Measurements from ENCODE around the gene ZNF569. TPM values are rescaled to one million over a fixed set of nuclear protein-coding genes. Genes with fewer than 3 reads are reported as not detected.

The ZNF569 gene
- total RNA-seq: 1 to 10 TPM; 4.8 to 5.3 (median 5.1) TPM

DNA sequence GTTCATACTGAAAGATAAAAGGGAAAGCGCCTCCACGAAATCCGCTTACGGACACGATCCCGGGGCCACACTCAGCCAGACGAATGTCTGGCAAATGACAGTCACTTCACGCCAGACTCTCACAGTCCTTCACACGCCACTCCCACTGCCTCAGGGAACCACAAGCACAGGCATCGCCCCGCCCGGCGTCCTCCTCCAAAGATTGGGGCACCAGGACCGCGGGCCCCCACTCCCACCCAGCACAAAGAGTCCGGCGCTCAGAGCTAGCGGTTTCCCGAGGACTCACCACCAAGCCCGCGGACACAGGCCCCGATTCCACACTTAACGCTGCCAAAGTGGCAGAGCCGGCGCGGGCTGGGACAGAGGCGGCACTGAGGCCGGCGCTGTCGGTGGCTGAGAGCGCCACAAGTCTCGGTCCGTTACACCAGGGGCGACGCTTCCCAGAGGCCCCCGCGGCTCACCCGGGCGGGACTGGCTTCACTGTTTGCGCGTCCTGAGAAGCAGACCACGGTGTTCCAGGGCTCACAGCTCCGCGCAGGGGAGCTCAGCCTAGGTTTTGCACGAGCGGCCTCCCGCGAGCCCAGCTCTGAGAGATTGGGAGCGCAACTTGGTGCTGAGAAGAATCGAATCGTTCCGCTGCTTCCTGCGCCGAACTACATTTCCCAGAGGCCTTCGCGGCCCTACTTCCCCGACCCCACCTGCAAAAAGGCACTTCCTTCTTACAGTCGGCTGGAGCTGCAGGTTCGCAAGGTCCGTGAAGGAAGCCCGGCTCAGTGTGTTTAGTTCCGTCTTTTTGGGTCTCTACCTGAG, at the start of gene ZNF569:
ZNF569 (minus strand) TSS at position 647 of the 810 bp plus-strand sequence. CDS start 22,523 bp downstream, outside the sequence.
- ATAC-seq (peak; percentile 74 to 77), DNase-seq (peak; percentile 79)
- peaks cover 39% of the 10 kb centered on the region for H3K4me1 Mint-ChIP-seq (ENCODE audit: low read depth)
- no peaks in the 10 kb centered on the region for H3K27me3 Mint-ChIP-seq (ENCODE audit: low read depth)
- peak within 1 kb of the TSS; percentile 98 for H3K4me3 Mint-ChIP-seq
- peaks cover 11% of the 10 kb centered on the region for H3K9me3 Mint-ChIP-seq
- H3K36me3 Mint-ChIP-seq (ENCODE audit: insufficient read depth): peaks cover 21% of the 10 kb centered on the region

DNA sequence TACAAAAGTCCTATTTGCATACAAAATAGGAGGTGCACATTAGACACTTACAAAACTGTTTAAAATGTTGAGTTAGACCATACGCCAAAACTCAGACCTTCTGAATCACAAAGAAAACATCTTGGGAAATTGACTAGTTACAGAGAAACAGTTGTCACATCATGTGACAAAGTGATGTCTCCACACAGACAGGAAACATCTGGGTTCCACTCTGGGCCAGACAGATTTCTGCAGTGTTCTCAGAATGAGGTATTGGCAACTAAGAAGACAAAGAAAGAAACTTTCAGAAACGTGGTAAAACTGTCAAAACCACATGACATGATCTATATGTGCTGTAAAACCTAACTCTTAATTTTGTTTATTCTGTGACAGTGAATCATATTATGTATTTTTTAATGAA, 46.2 kb upstream of the ZNF569 start:
- Mint-ChIP-seq H3K27me3 (ENCODE audit: low read depth) (no peaks in the 10 kb centered on the region), H3K9me3 (peaks cover 31% of the 10 kb centered on the region), H3K36me3 (ENCODE audit: insufficient read depth) (peaks cover 53% of the 10 kb centered on the region), H3K4me1 (ENCODE audit: low read depth) (no peaks in the 10 kb centered on the region), H3K4me3 (no peak overlapping the region)
- ATAC-seq (no peak), DNase-seq (no peak)

DNA sequence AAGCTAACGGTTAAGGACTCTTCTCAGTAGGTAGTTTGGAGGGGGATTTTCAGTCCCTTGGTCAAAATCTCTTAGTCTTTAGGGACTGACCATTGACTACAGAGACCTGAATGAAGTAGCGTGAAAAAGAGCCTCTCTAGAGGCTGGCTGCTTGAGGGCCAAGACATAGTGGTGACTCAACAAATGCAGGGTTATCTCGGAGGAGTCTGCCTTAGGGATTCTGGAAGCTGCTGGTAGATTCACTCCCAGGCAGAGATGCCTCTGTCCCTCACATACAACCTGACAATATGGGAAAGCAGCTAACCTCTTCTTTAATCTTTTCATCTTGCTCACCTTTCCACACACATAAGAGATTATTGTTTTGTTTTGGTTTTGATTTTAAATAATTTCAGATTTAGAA, 44.6 kb upstream of the ZNF569 start:
- H3K4me1 Mint-ChIP-seq (ENCODE audit: low read depth): no peaks in the 10 kb centered on the region
- DNase-seq (no peak), ATAC-seq (no peak)
- no peak overlapping the region for H3K4me3 Mint-ChIP-seq
- peaks cover 31% of the 10 kb centered on the region for H3K9me3 Mint-ChIP-seq
- no peaks in the 10 kb centered on the region for H3K27me3 Mint-ChIP-seq (ENCODE audit: low read depth)
- peaks cover 49% of the 10 kb centered on the region for H3K36me3 Mint-ChIP-seq (ENCODE audit: insufficient read depth)

DNA sequence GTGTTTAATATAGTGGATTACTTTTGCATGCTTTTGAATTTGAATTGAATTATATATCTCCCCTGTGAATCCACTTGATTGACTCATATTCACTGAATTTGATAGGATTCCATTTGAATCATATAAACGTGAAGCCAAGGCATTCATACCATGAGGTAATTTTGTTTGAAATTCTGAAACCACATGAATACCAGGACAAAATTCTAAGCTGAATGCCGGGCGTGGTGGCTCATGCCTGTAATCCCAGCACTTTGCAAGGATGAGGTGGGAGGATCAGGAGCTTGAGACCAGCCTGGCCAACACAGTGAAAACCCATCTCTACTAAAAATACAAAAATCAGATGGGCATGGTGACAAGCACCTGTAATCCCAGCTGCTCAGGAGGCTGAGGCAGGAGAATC, 43.9 kb upstream of the ZNF569 start:
- Mint-ChIP-seq H3K36me3 (ENCODE audit: insufficient read depth) (peaks cover 47% of the 10 kb centered on the region), H3K9me3 (peaks cover 31% of the 10 kb centered on the region), H3K4me1 (ENCODE audit: low read depth) (no peaks in the 10 kb centered on the region), H3K4me3 (no peak overlapping the region), H3K27me3 (ENCODE audit: low read depth) (no peaks in the 10 kb centered on the region)
- DNase-seq (no peak), ATAC-seq (no peak)

DNA sequence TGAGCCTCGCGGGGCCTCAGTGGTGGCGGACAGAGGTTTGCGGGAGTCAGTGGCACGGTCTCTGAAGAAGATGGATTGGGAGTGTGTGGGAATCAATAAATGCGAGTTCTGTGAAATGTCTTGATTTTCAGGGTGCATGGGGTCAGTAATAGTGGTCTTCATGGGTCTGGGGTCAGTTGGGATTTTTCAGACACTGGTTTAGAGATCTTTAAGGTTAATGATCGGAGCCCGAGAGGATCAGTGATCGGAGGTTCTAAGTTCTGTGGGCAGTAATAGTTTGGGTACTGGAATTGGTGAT, 39.9 kb upstream of the ZNF569 start:
- H3K27me3 Mint-ChIP-seq (ENCODE audit: low read depth): no peaks in the 10 kb centered on the region
- H3K4me3 Mint-ChIP-seq: no peak overlapping the region
- H3K36me3 Mint-ChIP-seq (ENCODE audit: insufficient read depth): peaks cover 34% of the 10 kb centered on the region
- peaks cover 24% of the 10 kb centered on the region for H3K9me3 Mint-ChIP-seq
- no peak for ATAC-seq
- no peaks in the 10 kb centered on the region for H3K4me1 Mint-ChIP-seq (ENCODE audit: low read depth)
- DNase-seq: no peak

DNA sequence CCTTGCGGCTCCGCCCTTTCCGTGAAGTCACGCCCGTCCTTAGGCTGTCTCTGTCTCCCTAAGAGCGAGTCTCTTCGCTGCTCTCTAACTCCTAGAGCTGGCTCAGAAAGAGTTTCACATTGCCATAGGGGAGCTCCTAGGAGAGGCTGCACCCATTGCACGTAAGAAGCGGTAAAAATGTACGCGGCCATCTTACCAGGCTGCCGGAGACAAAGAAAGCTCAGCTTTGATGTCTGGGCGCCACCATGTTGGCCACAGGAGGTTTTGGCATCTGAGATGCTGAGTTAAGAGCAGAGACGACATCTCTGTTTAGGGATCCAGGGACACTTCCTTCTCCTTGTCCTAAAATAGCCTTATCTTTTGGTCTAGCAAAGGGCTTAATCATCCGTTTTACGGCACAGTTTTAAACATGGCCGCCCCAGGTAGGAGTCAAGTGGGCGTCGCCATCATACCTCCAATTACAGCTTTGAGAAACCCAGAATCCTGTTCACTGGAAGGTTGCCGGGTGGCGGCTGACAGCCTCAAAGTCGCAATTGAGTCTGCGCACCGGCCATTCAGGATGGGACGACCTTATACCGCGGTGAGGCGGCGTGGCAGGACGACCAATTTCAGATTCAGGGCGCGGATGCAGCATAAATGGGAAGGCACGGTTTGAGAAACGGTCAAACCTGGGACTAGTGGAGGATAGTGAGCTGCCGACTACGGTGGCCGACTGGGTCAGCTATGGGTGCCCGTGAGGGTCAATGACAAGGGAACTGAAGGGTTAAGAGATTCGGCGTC, 39.3 kb upstream of the ZNF569 start, which contains the start of gene ZNF793:
ZNF793 (plus strand) TSS at position 553 of the 780 bp plus-strand sequence. CDS start 16,501 bp downstream, outside the sequence.
- Mint-ChIP-seq H3K9me3 (peaks cover 25% of the 10 kb centered on the region), H3K4me3 (no peak within 1 kb of the TSS), H3K4me1 (ENCODE audit: low read depth) (no peaks in the 10 kb centered on the region), H3K27me3 (ENCODE audit: low read depth) (no peaks in the 10 kb centered on the region), H3K36me3 (ENCODE audit: insufficient read depth) (peaks cover 35% of the 10 kb centered on the region)
- DNase-seq: peak; percentile 73
- peak; percentile 89 to 94 for ATAC-seq

DNA sequence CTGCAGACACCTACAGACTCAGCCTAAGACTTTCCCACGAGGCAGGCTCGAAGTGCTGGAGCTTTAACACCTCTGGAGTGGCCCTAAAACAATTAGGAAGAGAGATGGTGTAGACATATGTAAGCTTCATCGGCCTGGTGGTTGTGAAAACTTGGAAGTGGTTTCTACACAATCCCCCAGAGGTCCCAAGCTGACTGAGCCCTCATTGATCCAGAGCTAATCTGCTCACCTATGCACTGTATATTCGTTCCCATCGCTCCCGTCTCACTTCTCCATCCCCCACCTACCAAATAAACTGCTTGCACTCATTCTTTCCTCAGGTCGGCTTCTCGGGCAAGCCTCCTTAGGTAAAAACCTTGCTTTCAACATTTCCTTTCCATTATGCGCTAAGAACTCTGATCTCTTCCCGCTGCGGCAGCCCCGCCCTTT, 38.7 kb upstream of the ZNF569 start:
- Mint-ChIP-seq H3K9me3 (peaks cover 25% of the 10 kb centered on the region), H3K4me1 (ENCODE audit: low read depth) (no peaks in the 10 kb centered on the region), H3K36me3 (ENCODE audit: insufficient read depth) (peaks cover 31% of the 10 kb centered on the region), H3K4me3 (no peak overlapping the region), H3K27me3 (ENCODE audit: low read depth) (no peaks in the 10 kb centered on the region)
- ATAC-seq: peak; percentile 5 to 9
- peak; percentile 71 for DNase-seq

DNA sequence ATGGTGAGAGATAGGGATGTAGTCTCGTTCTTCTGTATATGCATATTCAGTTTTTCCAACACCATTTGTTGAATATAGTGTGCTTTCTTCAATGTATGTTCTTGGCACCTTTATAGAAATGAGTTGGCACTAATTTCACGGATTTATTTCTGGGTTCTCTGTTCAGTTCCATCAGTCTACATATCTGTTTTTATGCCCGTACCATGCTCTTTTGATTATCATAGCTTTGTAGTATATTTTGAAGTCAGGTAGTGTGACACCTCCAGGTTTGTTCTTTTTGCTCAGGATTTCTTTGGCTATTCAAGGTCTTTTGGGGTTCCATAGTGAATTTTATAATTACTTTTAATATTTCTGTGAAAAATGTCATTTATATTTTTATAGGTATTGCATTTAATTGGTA, 25.0 kb upstream of the ZNF569 start:
- H3K36me3 Mint-ChIP-seq (ENCODE audit: insufficient read depth): peaks cover 15% of the 10 kb centered on the region
- no peak overlapping the region for H3K4me3 Mint-ChIP-seq
- H3K9me3 Mint-ChIP-seq: peaks cover 44% of the 10 kb centered on the region
- H3K27me3 Mint-ChIP-seq (ENCODE audit: low read depth): no peaks in the 10 kb centered on the region
- DNase-seq: no peak
- no peaks in the 10 kb centered on the region for H3K4me1 Mint-ChIP-seq (ENCODE audit: low read depth)
- no peak for ATAC-seq

DNA sequence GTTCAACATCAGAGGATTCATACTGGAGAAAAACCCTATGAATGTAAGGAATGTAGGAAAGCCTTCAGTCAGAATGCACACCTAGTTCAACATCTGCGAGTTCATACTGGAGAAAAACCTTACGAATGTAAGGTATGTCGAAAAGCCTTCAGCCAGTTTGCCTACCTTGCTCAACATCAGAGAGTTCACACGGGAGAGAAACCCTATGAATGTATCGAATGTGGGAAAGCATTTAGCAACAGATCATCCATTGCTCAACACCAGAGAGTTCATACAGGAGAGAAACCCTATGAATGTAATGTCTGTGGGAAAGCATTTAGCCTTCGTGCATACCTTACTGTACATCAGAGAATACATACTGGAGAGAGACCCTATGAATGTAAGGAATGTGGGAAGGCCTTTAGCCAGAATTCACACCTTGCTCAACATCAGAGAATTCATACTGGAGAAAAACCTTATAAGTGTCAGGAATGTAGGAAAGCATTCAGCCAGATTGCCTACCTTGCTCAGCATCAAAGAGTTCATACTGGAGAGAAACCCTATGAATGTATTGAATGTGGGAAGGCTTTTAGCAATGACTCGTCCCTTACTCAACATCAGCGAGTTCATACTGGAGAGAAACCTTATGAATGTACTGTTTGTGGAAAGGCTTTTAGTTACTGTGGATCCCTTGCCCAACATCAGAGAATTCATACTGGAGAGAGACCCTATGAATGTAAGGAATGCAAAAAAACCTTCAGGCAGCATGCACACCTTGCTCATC, 17.3 kb upstream of the ZNF569 start:
- DNase-seq: no peak
- Mint-ChIP-seq H3K9me3 (peaks cover 64% of the 10 kb centered on the region), H3K4me3 (no peak overlapping the region), H3K27me3 (ENCODE audit: low read depth) (no peaks in the 10 kb centered on the region), H3K36me3 (ENCODE audit: insufficient read depth) (peaks cover 58% of the 10 kb centered on the region), H3K4me1 (ENCODE audit: low read depth) (no peaks in the 10 kb centered on the region)
- no peak for ATAC-seq

DNA sequence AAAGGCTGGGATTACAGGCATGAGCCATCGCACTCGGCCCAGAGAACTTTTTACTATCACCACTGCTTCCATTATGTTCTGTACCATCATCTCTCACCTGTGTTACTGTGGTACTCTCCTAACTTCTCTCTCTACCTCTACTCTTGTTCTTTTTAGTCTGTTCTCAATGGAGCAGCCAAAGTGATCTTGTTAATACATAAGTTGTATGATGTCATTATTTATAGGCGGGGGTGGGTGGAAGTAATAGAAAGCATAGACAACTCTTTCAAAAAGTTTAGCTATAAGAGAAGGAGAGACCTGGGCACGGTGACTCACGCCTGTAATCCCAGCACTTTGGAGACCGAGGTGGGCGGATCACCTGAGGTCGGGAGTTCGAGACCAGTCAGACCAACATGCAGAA, 4.9 kb upstream of the ZNF569 start:
- no peaks in the 10 kb centered on the region for H3K27me3 Mint-ChIP-seq (ENCODE audit: low read depth)
- peaks cover 23% of the 10 kb centered on the region for H3K9me3 Mint-ChIP-seq
- peaks cover 26% of the 10 kb centered on the region for H3K36me3 Mint-ChIP-seq (ENCODE audit: insufficient read depth)
- ATAC-seq (no peak), DNase-seq (no peak)
- H3K4me3 Mint-ChIP-seq: no peak overlapping the region
- peaks cover 25% of the 10 kb centered on the region for H3K4me1 Mint-ChIP-seq (ENCODE audit: low read depth)

DNA sequence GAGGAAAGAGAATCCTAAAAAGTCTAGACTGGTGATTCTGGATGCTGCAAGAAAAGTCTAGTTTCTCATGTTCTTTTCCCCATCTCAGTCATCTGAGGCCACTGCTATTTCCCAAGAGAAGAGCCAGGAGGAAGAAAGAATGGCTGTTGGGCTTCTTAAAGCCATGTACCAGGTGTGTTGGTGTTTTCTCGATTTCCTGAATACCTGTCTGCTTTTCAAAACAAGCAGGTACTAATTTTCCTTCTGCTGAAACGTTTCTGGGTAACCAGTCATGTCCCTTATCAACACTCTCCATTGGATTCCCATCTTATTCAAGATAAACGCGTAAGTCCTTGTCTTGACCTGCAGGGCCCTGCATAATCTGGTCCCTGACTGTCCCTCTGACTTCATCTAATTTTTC, 3.0 kb upstream of the ZNF569 start:
- no peak for DNase-seq
- no peak for ATAC-seq
- H3K27me3 Mint-ChIP-seq (ENCODE audit: low read depth): no peaks in the 10 kb centered on the region

DNA sequence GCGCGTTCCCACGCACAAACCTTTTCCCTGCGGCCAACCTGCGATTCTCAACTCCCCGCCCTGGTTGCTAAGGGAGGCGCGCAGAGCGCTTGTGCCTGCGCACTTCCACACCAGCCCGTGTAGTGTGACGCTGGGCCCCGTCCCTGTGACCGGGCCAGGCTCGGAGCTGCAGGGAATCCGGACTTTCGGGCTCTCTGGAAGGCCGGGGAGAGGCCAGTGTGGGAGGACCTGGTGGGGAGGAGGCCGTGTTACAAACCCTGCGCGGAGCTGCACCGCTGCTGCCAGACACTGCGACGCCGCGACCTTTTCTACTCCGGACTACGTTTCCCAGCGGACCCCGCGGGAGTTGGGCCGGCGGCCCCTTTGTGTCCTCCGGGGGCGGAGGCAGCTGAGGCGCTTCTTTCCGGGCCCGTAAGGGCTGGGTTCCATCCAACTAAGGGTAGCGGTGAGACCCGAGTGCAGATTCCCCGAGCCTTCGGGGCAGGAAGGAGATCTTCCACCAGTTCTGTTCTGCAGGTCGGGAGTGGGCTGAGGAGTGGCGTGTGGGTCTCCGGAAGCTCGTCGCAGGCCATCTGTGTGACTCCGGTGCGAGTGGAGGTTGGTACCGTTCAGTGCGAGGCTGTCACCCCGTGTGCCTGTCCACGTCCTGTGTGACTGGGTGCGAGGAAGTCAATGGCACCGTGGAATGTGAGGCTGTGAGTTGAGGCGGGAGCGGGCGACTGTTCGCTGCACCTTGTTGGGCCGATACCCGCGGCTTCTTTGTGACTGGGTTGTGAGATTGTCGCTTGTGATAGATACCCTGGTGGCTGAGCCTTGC, 1.9 kb upstream of the ZNF569 start, which contains the start of gene ZNF570:
ZNF570 (plus strand) TSS at position 396 of the 817 bp plus-strand sequence. CDS start 999 bp downstream, outside the sequence.
- Mint-ChIP-seq H3K4me3 (peak within 1 kb of the TSS; percentile 94), H3K27me3 (ENCODE audit: low read depth) (no peaks in the 10 kb centered on the region), H3K4me1 (ENCODE audit: low read depth) (peaks cover 39% of the 10 kb centered on the region), H3K9me3 (peaks cover 11% of the 10 kb centered on the region), H3K36me3 (ENCODE audit: insufficient read depth) (peaks cover 21% of the 10 kb centered on the region)
- peak; percentile 75 for ATAC-seq
- DNase-seq: peak; percentile 81

More for the DNA sequence above, 3.0 kb upstream of the ZNF569 start:
- H3K4me1 Mint-ChIP-seq (ENCODE audit: low read depth): peaks cover 35% of the 10 kb centered on the region
- H3K4me3 Mint-ChIP-seq: peak overlapping the region; percentile 94
- H3K9me3 Mint-ChIP-seq: peaks cover 5% of the 10 kb centered on the region
- peaks cover 12% of the 10 kb centered on the region for H3K36me3 Mint-ChIP-seq (ENCODE audit: insufficient read depth)

DNA sequence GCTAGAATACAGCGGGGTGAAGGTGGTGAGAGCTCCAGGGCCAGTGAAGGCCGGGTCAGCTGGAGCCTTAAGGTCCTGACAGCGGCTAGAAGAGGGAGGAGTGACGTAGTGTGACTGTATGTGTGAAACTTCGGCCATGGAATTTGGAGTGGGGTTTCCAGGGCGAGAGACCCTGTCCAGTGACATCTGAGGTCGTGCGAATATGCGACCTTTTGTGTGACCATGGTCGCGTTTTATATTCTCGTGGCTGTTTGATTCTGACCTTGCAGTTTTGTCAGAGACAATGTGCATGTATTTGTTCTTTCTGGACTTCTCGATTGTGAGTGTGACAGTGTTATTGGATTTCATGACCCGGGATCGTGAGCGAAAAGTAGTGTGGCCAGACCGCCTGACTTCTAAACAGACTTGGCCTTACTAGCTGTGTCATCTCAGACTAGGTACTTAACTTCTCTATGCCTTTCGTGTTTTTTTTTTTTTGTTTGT, 405 bp upstream of the ZNF569 start:
- peaks cover 11% of the 10 kb centered on the region for H3K9me3 Mint-ChIP-seq
- no peak for ATAC-seq
- H3K27me3 Mint-ChIP-seq (ENCODE audit: low read depth): no peaks in the 10 kb centered on the region
- DNase-seq: no peak
- peak overlapping the region; percentile 98 for H3K4me3 Mint-ChIP-seq
- peaks cover 39% of the 10 kb centered on the region for H3K4me1 Mint-ChIP-seq (ENCODE audit: low read depth)
- peaks cover 21% of the 10 kb centered on the region for H3K36me3 Mint-ChIP-seq (ENCODE audit: insufficient read depth)

All from activated T-cell treated with anti-CD3 and anti-CD28 coated beads, Interleukin-2, amount 50 U/mL, for 4 hours (primary cell).